ENCODE measurements around the gene RMND5B.

- TF ChIP-seq POLR2A (IDR thresholded peaks at IDR 0.05) (no peak), CTCF (IDR thresholded peaks at IDR 0.05) (no peak)
Measured at GRCh38 chr5:178108446-178108845, 22.4 kb upstream of the RMND5B start.

Data from sigmoid colon (tissue), 3 donors.